ENCODE data around the gene STX8.
"Not testable (repeated sequence)": the region's sequence is repeated elsewhere in the genome, so short reads cannot be mapped to it uniquely, and the experiment has no call there.

Gene STX8

DNA sequence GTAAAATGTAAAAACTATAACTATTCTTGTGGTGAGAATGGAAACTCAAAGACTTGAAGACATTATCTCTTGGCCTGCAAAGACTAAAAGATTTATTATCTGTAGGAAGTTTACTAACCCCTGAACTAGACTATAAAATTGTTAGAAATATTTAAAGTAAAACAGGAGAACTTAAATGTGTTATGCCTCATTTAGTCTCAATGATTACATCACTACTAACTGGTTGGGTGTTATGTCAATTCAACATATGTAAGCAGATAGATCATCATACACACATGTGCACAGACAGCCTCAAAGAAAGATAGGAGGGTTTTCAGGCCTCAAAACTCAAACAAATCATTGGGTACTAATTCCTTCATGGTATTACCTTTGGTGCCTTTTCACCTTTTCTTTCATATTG lies 7.6 kb downstream of the STX8 start:
- H3K27ac ChIP-seq (ENCODE audit: low read length, poor library complexity, severe bottlenecking): no peak overlapping the region
- no peak overlapping the region for H3K4me2 ChIP-seq (ENCODE audit: low read length, poor library complexity, severe bottlenecking)
- no peak overlapping the region for H3K23ac ChIP-seq (ENCODE audit: low read length in 2 of 2)
- no peak overlapping the region for H3K9ac ChIP-seq (ENCODE audit: low read length)
- no peak overlapping the region for H2AK5ac ChIP-seq (ENCODE audit: low read length, severe bottlenecking)
- H2AFZ ChIP-seq (ENCODE audit: low read depth, low read length): no peak overlapping the region
- H2BK5ac ChIP-seq (ENCODE audit: low read depth, low read length, poor library complexity, severe bottlenecking): no peak overlapping the region
- H3K9me3 ChIP-seq (ENCODE audit: control insufficient read depth, low read length): no peaks in the 10 kb centered on the region
- H3K36me3 ChIP-seq (ENCODE audit: control insufficient read depth in 1 of 2, insufficient read depth in 2 of 2, low read depth in 1 of 2, low read length in 2 of 2): peaks cover 7 to 33% of the 10 kb centered on the region in 2 experiments
- H4K8ac ChIP-seq (ENCODE audit: low read length): no peak overlapping the region
- H3K4me1 ChIP-seq (ENCODE audit: control insufficient read depth, insufficient read depth, low read depth, low read length): peaks cover 1% of the 10 kb centered on the region
- H3K79me1 ChIP-seq (replicated peaks; ENCODE audit: low read length, poor library complexity, severe bottlenecking): peaks cover 20% of the 10 kb centered on the region
- H3K14ac ChIP-seq (ENCODE audit: low read length in 2 of 2): no peak overlapping the region
- no peak overlapping the region for H3K4ac ChIP-seq (ENCODE audit: low read depth in 1 of 2, low read length in 2 of 2)
- H3K18ac ChIP-seq (ENCODE audit: low read depth in 1 of 2, low read length in 2 of 2): no peak overlapping the region
- no peak overlapping the region for H3K4me3 ChIP-seq (ENCODE audit: insufficient read depth in 1 of 2, low read depth in 1 of 2, low read length in 2 of 2)
- no peak for DNase-seq
- no peaks in the 10 kb centered on the region for H3K27me3 ChIP-seq (ENCODE audit: control insufficient read depth in 1 of 2, insufficient read depth in 1 of 2, low read length in 2 of 2)
- H4K91ac ChIP-seq (ENCODE audit: low read length): no peak overlapping the region
- H2BK120ac ChIP-seq (ENCODE audit: low read depth, low read length): no peak overlapping the region
- H2BK15ac ChIP-seq (ENCODE audit: low read depth, poor library complexity, severe bottlenecking): no peak overlapping the region
- no peak overlapping the region for H2BK12ac ChIP-seq (ENCODE audit: low read length in 2 of 2)

DNA sequence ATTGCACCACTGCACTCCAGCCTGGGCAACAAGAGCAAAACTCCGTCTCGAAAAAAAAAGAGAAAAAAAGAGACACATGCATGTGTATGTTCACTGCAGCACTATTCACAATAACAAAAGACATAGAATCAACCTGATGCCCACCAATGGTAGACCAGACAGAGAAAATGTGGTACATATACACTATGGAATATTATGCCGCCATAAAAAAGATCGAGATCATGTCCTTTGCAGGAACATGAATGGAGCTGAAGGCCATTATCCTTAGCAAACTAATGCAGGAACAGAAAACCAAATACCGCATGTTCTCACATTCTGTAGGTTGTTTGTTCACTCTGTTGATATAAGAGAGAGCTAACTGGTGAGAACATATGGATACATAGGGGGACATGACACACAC lies 8.9 kb downstream of the STX8 start:
- not testable (repeated sequence) for H3K27me3 ChIP-seq (ENCODE audit: control insufficient read depth in 1 of 2, insufficient read depth in 1 of 2, low read length in 2 of 2); DNase-seq; H3K4me2 ChIP-seq (ENCODE audit: low read length, poor library complexity, severe bottlenecking); H3K27ac ChIP-seq (ENCODE audit: low read length, poor library complexity, severe bottlenecking); H2AFZ ChIP-seq (ENCODE audit: low read depth, low read length); H3K14ac ChIP-seq (ENCODE audit: low read length in 2 of 2); H3K9me3 ChIP-seq (ENCODE audit: control insufficient read depth, low read length); H3K4ac ChIP-seq (ENCODE audit: low read depth in 1 of 2, low read length in 2 of 2); H3K9ac ChIP-seq (ENCODE audit: low read length); H2BK15ac ChIP-seq (ENCODE audit: low read depth, poor library complexity, severe bottlenecking); H2BK120ac ChIP-seq (ENCODE audit: low read depth, low read length); H3K18ac ChIP-seq (ENCODE audit: low read depth in 1 of 2, low read length in 2 of 2); H2AK5ac ChIP-seq (ENCODE audit: low read length, severe bottlenecking); H2BK5ac ChIP-seq (ENCODE audit: low read depth, low read length, poor library complexity, severe bottlenecking); H2BK12ac ChIP-seq (ENCODE audit: low read length in 2 of 2); H3K23ac ChIP-seq (ENCODE audit: low read length in 2 of 2); H3K4me1 ChIP-seq (ENCODE audit: control insufficient read depth, insufficient read depth, low read depth, low read length); H3K4me3 ChIP-seq (ENCODE audit: insufficient read depth in 1 of 2, low read depth in 1 of 2, low read length in 2 of 2); H4K91ac ChIP-seq (ENCODE audit: low read length); H4K8ac ChIP-seq (ENCODE audit: low read length)
- 100% methylated on average over 4 of the region's 5 CpGs for WGBS
- H3K79me1 ChIP-seq (replicated peaks; ENCODE audit: low read length, poor library complexity, severe bottlenecking): peaks cover 19% of the 10 kb centered on the region
- H3K36me3 ChIP-seq (ENCODE audit: control insufficient read depth in 1 of 2, insufficient read depth in 2 of 2, low read depth in 1 of 2, low read length in 2 of 2): peaks cover 7 to 33% of the 10 kb centered on the region in 2 experiments

DNA sequence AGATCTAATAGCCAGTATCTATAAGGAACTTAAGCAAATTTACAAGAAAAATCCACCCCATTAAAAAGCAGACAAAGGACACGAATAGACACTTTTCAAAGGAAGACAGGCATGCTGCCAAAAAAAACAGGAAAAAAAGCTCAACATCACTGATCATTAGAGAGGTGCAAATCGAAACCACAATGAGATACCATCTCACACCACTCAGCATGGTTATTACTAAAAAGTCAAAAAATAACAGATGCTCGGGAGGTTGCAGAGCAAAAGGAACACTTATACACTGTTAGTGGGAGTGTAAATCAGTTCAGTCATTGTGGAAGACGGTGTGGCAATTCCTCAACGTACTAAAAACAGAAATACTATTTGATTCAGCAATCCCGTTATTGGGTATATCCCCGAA lies 9.6 kb downstream of the STX8 start:
- Histone ChIP-seq H3K18ac (ENCODE audit: low read depth in 1 of 2, low read length in 2 of 2) (no peak overlapping the region), H2BK12ac (ENCODE audit: low read length in 2 of 2) (no peak overlapping the region)

DNA sequence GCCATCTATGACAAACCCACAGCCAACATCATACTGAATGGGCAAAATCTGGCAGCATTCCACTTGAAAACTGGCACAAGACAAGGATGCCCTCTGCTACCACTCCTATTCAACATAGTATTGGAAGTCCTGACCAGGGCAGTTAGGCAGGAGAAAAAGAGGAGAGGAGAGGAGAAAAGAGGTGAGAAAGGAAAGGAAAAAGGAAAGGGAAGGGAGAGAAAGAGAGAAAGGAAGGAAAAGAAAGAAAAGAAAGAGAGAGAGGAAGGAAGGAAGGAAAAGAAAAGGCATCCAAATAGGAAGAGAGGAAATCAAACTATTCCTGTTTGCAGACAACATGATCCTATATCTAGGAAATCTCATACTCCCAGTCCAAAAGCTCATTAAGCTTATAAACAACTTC lies 11.5 kb downstream of the STX8 start:
- H2AK5ac ChIP-seq (ENCODE audit: low read length, severe bottlenecking): no peak overlapping the region
- H3K14ac ChIP-seq (ENCODE audit: low read length in 2 of 2): no peak overlapping the region
- no peak overlapping the region for H3K4ac ChIP-seq (ENCODE audit: low read depth in 1 of 2, low read length in 2 of 2)
- no peaks in the 10 kb centered on the region for H3K27me3 ChIP-seq (ENCODE audit: control insufficient read depth in 1 of 2, insufficient read depth in 1 of 2, low read length in 2 of 2)
- no peak overlapping the region for H3K18ac ChIP-seq (ENCODE audit: low read depth in 1 of 2, low read length in 2 of 2)
- H3K9ac ChIP-seq (ENCODE audit: low read length): no peak overlapping the region
- H3K36me3 ChIP-seq (ENCODE audit: control insufficient read depth in 1 of 2, insufficient read depth in 2 of 2, low read depth in 1 of 2, low read length in 2 of 2): peaks cover 4 to 24% of the 10 kb centered on the region in 2 experiments
- peaks cover 9% of the 10 kb centered on the region for H3K79me1 ChIP-seq (replicated peaks; ENCODE audit: low read length, poor library complexity, severe bottlenecking)
- H4K8ac ChIP-seq (ENCODE audit: low read length): no peak overlapping the region
- peaks cover 1% of the 10 kb centered on the region for H3K4me1 ChIP-seq (ENCODE audit: control insufficient read depth, insufficient read depth, low read depth, low read length)
- H3K23ac ChIP-seq (ENCODE audit: low read length in 2 of 2): no peak overlapping the region
- H2BK5ac ChIP-seq (ENCODE audit: low read depth, low read length, poor library complexity, severe bottlenecking): no peak overlapping the region
- DNase-seq: no peak
- no peak overlapping the region for H3K27ac ChIP-seq (ENCODE audit: low read length, poor library complexity, severe bottlenecking)
- H2BK120ac ChIP-seq (ENCODE audit: low read depth, low read length): no peak overlapping the region
- H2BK12ac ChIP-seq (ENCODE audit: low read length in 2 of 2): no peak overlapping the region
- no peaks in the 10 kb centered on the region for H3K9me3 ChIP-seq (ENCODE audit: control insufficient read depth, low read length)
- no peak overlapping the region for H4K91ac ChIP-seq (ENCODE audit: low read length)
- no peak overlapping the region for H2BK15ac ChIP-seq (ENCODE audit: low read depth, poor library complexity, severe bottlenecking)
- H3K4me3 ChIP-seq (ENCODE audit: insufficient read depth in 1 of 2, low read depth in 1 of 2, low read length in 2 of 2): no peak overlapping the region
- no peak overlapping the region for H2AFZ ChIP-seq (ENCODE audit: low read depth, low read length)
- no peak overlapping the region for H3K4me2 ChIP-seq (ENCODE audit: low read length, poor library complexity, severe bottlenecking)

More for the DNA sequence above, 9.6 kb downstream of the STX8 start:
- peaks cover 7 to 33% of the 10 kb centered on the region in 2 experiments for H3K36me3 ChIP-seq (ENCODE audit: control insufficient read depth in 1 of 2, insufficient read depth in 2 of 2, low read depth in 1 of 2, low read length in 2 of 2)
- no peak overlapping the region for H2AK5ac ChIP-seq (ENCODE audit: low read length, severe bottlenecking)
- H3K9me3 ChIP-seq (ENCODE audit: control insufficient read depth, low read length): no peaks in the 10 kb centered on the region
- H4K91ac ChIP-seq (ENCODE audit: low read length): no peak overlapping the region
- no peak for DNase-seq
- H3K14ac ChIP-seq (ENCODE audit: low read length in 2 of 2): no peak overlapping the region
- peaks cover 17% of the 10 kb centered on the region for H3K79me1 ChIP-seq (replicated peaks; ENCODE audit: low read length, poor library complexity, severe bottlenecking)
- H2BK15ac ChIP-seq (ENCODE audit: low read depth, poor library complexity, severe bottlenecking): no peak overlapping the region
- H2BK5ac ChIP-seq (ENCODE audit: low read depth, low read length, poor library complexity, severe bottlenecking): no peak overlapping the region
- no peak overlapping the region for H2AFZ ChIP-seq (ENCODE audit: low read depth, low read length)
- H3K4me2 ChIP-seq (ENCODE audit: low read length, poor library complexity, severe bottlenecking): no peak overlapping the region
- H4K8ac ChIP-seq (ENCODE audit: low read length): no peak overlapping the region
- no peak overlapping the region for H3K9ac ChIP-seq (ENCODE audit: low read length)
- H3K27me3 ChIP-seq (ENCODE audit: control insufficient read depth in 1 of 2, insufficient read depth in 1 of 2, low read length in 2 of 2): no peaks in the 10 kb centered on the region
- H3K4me1 ChIP-seq (ENCODE audit: control insufficient read depth, insufficient read depth, low read depth, low read length): peaks cover 1% of the 10 kb centered on the region
- no peak overlapping the region for H3K4ac ChIP-seq (ENCODE audit: low read depth in 1 of 2, low read length in 2 of 2)
- H3K27ac ChIP-seq (ENCODE audit: low read length, poor library complexity, severe bottlenecking): no peak overlapping the region
- H3K23ac ChIP-seq (ENCODE audit: low read length in 2 of 2): no peak overlapping the region
- H3K4me3 ChIP-seq (ENCODE audit: insufficient read depth in 1 of 2, low read depth in 1 of 2, low read length in 2 of 2): no peak overlapping the region
- WGBS: 93% methylated on average over 5 of the region's 7 CpGs
- no peak overlapping the region for H2BK120ac ChIP-seq (ENCODE audit: low read depth, low read length)

All from mesenchymal stem cell (in vitro differentiated cells and primary cell).